CD4-positive, CD25-positive, alpha-beta regulatory T cell (primary cell): ENCODE results near the gene RALB. TPM values are rescaled to one million over a fixed set of nuclear protein-coding genes. Genes with fewer than 3 reads are reported as not detected.
"Not testable (repeated sequence)": the region's sequence is repeated elsewhere in the genome, so short reads cannot be mapped to it uniquely, and the experiment has no call there.

Source experiments
- ATAC-seq, 2 donors: fragments of 150-1000 bp; cut with Tn5 transposase; one replicate each; pipeline ENCODE4 v1.10.0; 2021; ENCODE audit warnings: low read depth in 2 of 2, moderate number of reproducible peaks in 2 of 2, moderate library complexity in 1 of 2
- DNase-seq, 3 donors: peaks; one replicate each; pipeline versions ENCODE4 v3.0.0 to v3.0.0-alpha.2; 2012 to 2022; ENCODE audit warnings: mixed read lengths in 1 of 3
- H3K27ac ChIP-seq: one replicate; pipeline ENCODE4 v1.7.0; 2013; ENCODE audit warnings: mild to moderate bottlenecking, low read length; ENCODE audit not compliant: insufficient read depth, poor library complexity, severe bottlenecking
- H3K27me3 ChIP-seq: one replicate; pipeline ENCODE4 v1.7.0; 2013; ENCODE audit warnings: low read length; ENCODE audit not compliant: control insufficient read depth, insufficient read depth
- H3K36me3 ChIP-seq: one replicate; pipeline ENCODE4 v1.7.0; 2013; ENCODE audit warnings: mild to moderate bottlenecking, low read length, moderate library complexity; ENCODE audit not compliant: control insufficient read depth, insufficient read depth
- H3K4me1 ChIP-seq: 2 replicates; pipeline ENCODE4 v1.7.0; 2013; ENCODE audit warnings: mild to moderate bottlenecking, low read length; ENCODE audit not compliant: insufficient read depth, control insufficient read depth, poor library complexity, severe bottlenecking
- H3K4me3 ChIP-seq: one replicate; pipeline ENCODE4 v1.7.0; 2013; ENCODE audit warnings: low read depth, mild to moderate bottlenecking, low read length, moderate library complexity
- H3K9me3 ChIP-seq, 2 experiments: 1 replicate in 1 of 2; 2 replicates in 1 of 2; pipeline ENCODE4 v1.7.0; 2013; ENCODE audit warnings: low read length in 2 of 2, mild to moderate bottlenecking in 1 of 2, moderate library complexity in 1 of 2; ENCODE audit not compliant: control insufficient read depth in 2 of 2
- H3K27ac Mint-ChIP-seq, 3 donors: one replicate each; pipeline ENCODE4 v1.8.0; 2020 to 2022; ENCODE audit warnings: mild to moderate bottlenecking in 3 of 3, mixed read lengths in 3 of 3, moderate library complexity in 2 of 3
- H3K27me3 Mint-ChIP-seq: one replicate; pipeline ENCODE4 v1.8.0; 2022; ENCODE audit warnings: mild to moderate bottlenecking, mixed read lengths
- H3K36me3 Mint-ChIP-seq: one replicate; pipeline ENCODE4 v1.8.0; 2020; ENCODE audit warnings: mixed read lengths
- H3K4me1 Mint-ChIP-seq, 4 donors: one replicate each; pipeline ENCODE4 v1.8.0; 2020 to 2022; ENCODE audit warnings: mixed read lengths in 4 of 4, mild to moderate bottlenecking in 1 of 4
- H3K4me3 Mint-ChIP-seq, 4 donors: one replicate each; pipeline ENCODE4 v1.8.0; 2020 to 2022; ENCODE audit warnings: mild to moderate bottlenecking in 4 of 4, mixed read lengths in 4 of 4, moderate library complexity in 3 of 4
- H3K9me3 Mint-ChIP-seq, 7 donors: one replicate each; pipeline ENCODE4 v1.8.0; 2020 to 2022; ENCODE audit warnings: mixed read lengths in 7 of 7, mild to moderate bottlenecking in 3 of 7, moderate library complexity in 2 of 7
- polyA plus RNA-seq, 4 donors: library from polyadenylated mRNA; unstranded; fragments of 300-500 nt; fragmentation: Illumina TruSeq; gene quantifications; one replicate each; pipeline ENCODE4 v1.2.3, GENCODE V29; 2021
- total RNA-seq: library from RNA; stranded (reverse); gene quantifications from one replicate; pipeline ENCODE4 v1.2.3, GENCODE V29; 2022

The RALB gene
- total and polyA plus RNA-seq, 5 donors from 2014 or later: 21.8 to 42.5 (median 28.1) TPM

GRCh38 chr2:120310841-120311240 lies 58.2 kb downstream of the RALB start:
- H3K4me3 Mint-ChIP-seq, H3K36me3 ChIP-seq, H3K27me3 ChIP-seq, H3K36me3 Mint-ChIP-seq, DNase-seq, H3K9me3 ChIP-seq, H3K4me3 ChIP-seq, H3K27ac ChIP-seq, H3K9me3 Mint-ChIP-seq, H3K4me1 ChIP-seq, ATAC-seq: not testable (repeated sequence)
- Mint-ChIP-seq H3K27me3 (peaks cover 14% of the 10 kb centered on the region), H3K27ac (peak overlapping the region in 1 of 3 donors; percentile 49), H3K4me1 (peaks cover 6 to 22% (median 16%) of the 10 kb centered on the region in 4 donors)

GRCh38 chr2:120312076-120312475 lies 59.4 kb downstream of the RALB start:
- H3K36me3 Mint-ChIP-seq: no peaks in the 10 kb centered on the region
- peaks cover 6 to 22% (median 16%) of the 10 kb centered on the region in 4 donors for H3K4me1 Mint-ChIP-seq
- DNase-seq (no peak), ATAC-seq (no peak)
- Histone ChIP-seq H3K4me3 (no peak overlapping the region), H3K27me3 (no peaks in the 10 kb centered on the region), H3K4me1 (peaks cover 9% of the 10 kb centered on the region), H3K27ac (no peak overlapping the region), H3K36me3 (no peaks in the 10 kb centered on the region), H3K9me3 (no peaks in the 10 kb centered on the region)
- peaks cover 0 to 1% (median 0%) of the 10 kb centered on the region in 7 donors for H3K9me3 Mint-ChIP-seq
- H3K27ac Mint-ChIP-seq: no peak overlapping the region
- peaks cover 18% of the 10 kb centered on the region for H3K27me3 Mint-ChIP-seq
- no peak overlapping the region for H3K4me3 Mint-ChIP-seq

GRCh38 chr2:120312860-120313694 lies 60.4 kb downstream of the RALB start:
- Histone ChIP-seq H3K27me3 (no peaks in the 10 kb centered on the region), H3K4me1 (peaks cover 9% of the 10 kb centered on the region), H3K36me3 (no peaks in the 10 kb centered on the region), H3K9me3 (no peaks in the 10 kb centered on the region), H3K27ac (no peak overlapping the region), H3K4me3 (peak overlapping the region; percentile 77)
- Mint-ChIP-seq H3K27ac (peak overlapping the region in 2 of 3 donors; percentile 25 to 36), H3K36me3 (no peaks in the 10 kb centered on the region), H3K27me3 (peaks cover 18% of the 10 kb centered on the region), H3K4me1 (peaks cover 6 to 22% (median 16%) of the 10 kb centered on the region in 4 donors), H3K4me3 (peak overlapping the region; percentile 55 to 79 (median 68)), H3K9me3 (peaks cover 0 to 1% (median 0%) of the 10 kb centered on the region in 7 donors)
- ATAC-seq (peak; percentile 61 to 67), DNase-seq (peak; percentile 43 to 86 (median 65))

- H3K9me3 Mint-ChIP-seq: peaks cover 0 to 1% (median 0%) of the 10 kb centered on the region in 7 donors
- no peaks in the 10 kb centered on the region for H3K36me3 ChIP-seq
- H3K27me3 ChIP-seq: no peaks in the 10 kb centered on the region
- H3K27me3 Mint-ChIP-seq: peaks cover 18% of the 10 kb centered on the region
- H3K4me1 Mint-ChIP-seq: peaks cover 6 to 22% (median 16%) of the 10 kb centered on the region in 4 donors
- H3K36me3 Mint-ChIP-seq: no peaks in the 10 kb centered on the region
- no peaks in the 10 kb centered on the region for H3K9me3 ChIP-seq
- DNase-seq (no peak), ATAC-seq (no peak)
- peak overlapping the region; percentile 60 to 79 (median 77) for H3K4me3 Mint-ChIP-seq
- no peak overlapping the region for H3K27ac ChIP-seq
- peak overlapping the region in 2 of 3 donors; percentile 25 for H3K27ac Mint-ChIP-seq
- peaks cover 9% of the 10 kb centered on the region for H3K4me1 ChIP-seq
- peak overlapping the region; percentile 77 for H3K4me3 ChIP-seq
These were observed 61.3 kb downstream of the RALB start for GRCh38 chr2:120313695-120314615.

- Histone ChIP-seq H3K4me3 (no peak overlapping the region), H3K27ac (no peak overlapping the region), H3K27me3 (no peaks in the 10 kb centered on the region), H3K9me3 (no peaks in the 10 kb centered on the region), H3K36me3 (no peaks in the 10 kb centered on the region), H3K4me1 (peaks cover 9% of the 10 kb centered on the region)
- Mint-ChIP-seq H3K4me1 (peaks cover 6 to 22% (median 16%) of the 10 kb centered on the region in 4 donors), H3K9me3 (peaks cover 0 to 1% (median 0%) of the 10 kb centered on the region in 7 donors), H3K27me3 (peaks cover 18% of the 10 kb centered on the region), H3K4me3 (peak overlapping the region in 1 of 4 donors; percentile 77), H3K36me3 (no peaks in the 10 kb centered on the region), H3K27ac (peak overlapping the region in 2 of 3 donors; percentile 57 to 72)
- DNase-seq (peak in 2 of 3 donors; percentile 10 to 59), ATAC-seq (peak in 1 of 2 donors; percentile 36)
These were observed 62.2 kb downstream of the RALB start for GRCh38 chr2:120314690-120315366.

GRCh38 chr2:120315367-120316033 lies 62.8 kb downstream of the RALB start:
- Mint-ChIP-seq H3K27ac (peak overlapping the region in 2 of 3 donors; percentile 57 to 78), H3K4me3 (peak overlapping the region in 1 of 4 donors; percentile 27)

More at GRCh38 chr2:120315367-120316033, 62.8 kb downstream of the RALB start:
- Histone ChIP-seq H3K4me1 (peaks cover 9% of the 10 kb centered on the region), H3K4me3 (no peak overlapping the region), H3K36me3 (no peaks in the 10 kb centered on the region), H3K27ac (no peak overlapping the region), H3K27me3 (no peaks in the 10 kb centered on the region), H3K9me3 (no peaks in the 10 kb centered on the region)
- peaks cover 6 to 22% (median 16%) of the 10 kb centered on the region in 4 donors for H3K4me1 Mint-ChIP-seq
- DNase-seq (no peak), ATAC-seq (no peak)
- H3K27me3 Mint-ChIP-seq: peaks cover 18% of the 10 kb centered on the region
- peaks cover 0 to 1% (median 0%) of the 10 kb centered on the region in 7 donors for H3K9me3 Mint-ChIP-seq
- no peaks in the 10 kb centered on the region for H3K36me3 Mint-ChIP-seq
